Endothelial cell of umbilical vein (primary cell): Measurements from ENCODE around the gene TP53RK. TPM values are rescaled to one million over a fixed set of nuclear protein-coding genes. Genes with fewer than 3 reads are reported as not detected.

Experiments used
- BruUV-seq: library from RNA; stranded (reverse); fragments of 400-500 nt; replicated peaks from 2 replicates; lab custom pipeline; 2021; lab: Mats Ljungman, UMichigan
- CTCF ChIA-PET: fragments of 300-600, 350-600 bp; sonication (Branson Sonifier 250); formaldehyde crosslinking; loops from one replicate; lab custom pipeline; 2021; ENCODE audit warnings: antibody characterized with exemption, inconsistent platforms; lab: Charles Lee
- POLR2A ChIA-PET: fragments of 300-600, 350-600 bp; sonication (Branson Sonifier 250); formaldehyde crosslinking; loops from one replicate; lab custom pipeline; 2021; ENCODE audit warnings: antibody characterized with exemption, inconsistent platforms; lab: Charles Lee
- DNase-seq: peaks from one replicate; pipeline ENCODE4 v3.0.0-alpha.2; 2011; ENCODE audit warnings: low read depth, low spot score
- FAIRE-seq: peaks from 2 replicates; lab custom pipeline; 2011; peaks lifted over from hg19 to GRCh38; lab: Jason Lieb, UNC
- H2AFZ ChIP-seq: 2 replicates; pipeline ENCODE4 v1.6.0; 2012; ENCODE audit warnings: low read depth, low read length, control low read depth, inconsistent platforms
- H3K27ac ChIP-seq: 2 replicates; pipeline ENCODE4 v1.5.1; 2011; ENCODE audit warnings: low read depth, mild to moderate bottlenecking, control low read depth, low read length, moderate library complexity; ENCODE audit not compliant: insufficient read depth
- H3K27me3 ChIP-seq, 2 experiments: 2 replicates each; pipeline versions ENCODE4 v1.6.0 to v1.6.1; 2011; ENCODE audit warnings: low read length in 2 of 2, mixed read lengths in 1 of 2; ENCODE audit not compliant: control insufficient read depth in 2 of 2, insufficient read depth in 2 of 2
- H3K36me3 ChIP-seq, 2 experiments: 2 replicates in 1 of 2; 3 replicates in 1 of 2; pipeline ENCODE4 v1.5.1; 2011; ENCODE audit warnings: low read length in 2 of 2, mild to moderate bottlenecking in 1 of 2, moderate library complexity in 1 of 2; ENCODE audit not compliant: control insufficient read depth in 2 of 2, insufficient read depth in 2 of 2; ENCODE audit errors: extremely low read depth in 1 of 2
- H3K4me1 ChIP-seq: 3 replicates; pipeline ENCODE4 v1.5.1; 2011; ENCODE audit warnings: mild to moderate bottlenecking, low read length; ENCODE audit not compliant: control insufficient read depth, insufficient read depth; ENCODE audit errors: extremely low read depth
- H3K4me2 ChIP-seq: 2 replicates; pipeline ENCODE4 v1.6.1; 2011; ENCODE audit warnings: low read length, control low read depth, mixed read lengths; ENCODE audit not compliant: insufficient read depth
- H3K4me3 ChIP-seq, 3 experiments: fragments of 200-600 bp in 1 of 3; sonication (generic), shearing (Covaris generic) in 1 of 3; replicated peaks in 1 of 3; 2 replicates each; pipeline ENCODE4 v1.5.1; 2011 to 2016; ENCODE audit warnings: control low read depth in 3 of 3, low read length in 3 of 3, mild to moderate bottlenecking in 2 of 3, inconsistent platforms in 1 of 3, low read depth in 1 of 3, moderate library complexity in 1 of 3; ENCODE audit not compliant: insufficient read depth in 1 of 3
- H3K79me2 ChIP-seq: 2 replicates; pipeline ENCODE4 v1.6.0; 2012; ENCODE audit warnings: low read length, inconsistent platforms; ENCODE audit not compliant: control insufficient read depth, insufficient read depth
- H3K9ac ChIP-seq: replicated peaks from 2 replicates; pipeline ENCODE3; 2011; ENCODE audit warnings: low read length, control low read depth; ENCODE audit not compliant: insufficient read depth; ENCODE audit errors: extremely low read depth
- H3K9me1 ChIP-seq: replicated peaks from 3 replicates; pipeline ENCODE4 v1.6.0; 2011; ENCODE audit warnings: mild to moderate bottlenecking, low read length; ENCODE audit not compliant: control insufficient read depth, insufficient read depth; ENCODE audit errors: extremely low read depth
- H3K9me3 ChIP-seq: replicated peaks from 2 replicates; pipeline ENCODE4 v1.5.1; 2012; ENCODE audit warnings: low read length, inconsistent platforms; ENCODE audit not compliant: control insufficient read depth, insufficient read depth
- H4K20me1 ChIP-seq: replicated peaks from 2 replicates; pipeline ENCODE3; 2011; ENCODE audit warnings: mild to moderate bottlenecking, low read length; ENCODE audit not compliant: control insufficient read depth, insufficient read depth; ENCODE audit errors: extremely low read depth
- EZH2 ChIP-seq: IDR thresholded peaks from 2 replicates; pipeline ENCODE4 v1.6.1; 2012; ENCODE audit warnings: borderline replicate concordance, low read depth, mild to moderate bottlenecking, moderate library complexity, low read length, inconsistent platforms; ENCODE audit not compliant: severe bottlenecking
- GATA2 ChIP-seq: IDR thresholded peaks from 2 replicates; pipeline ENCODE4 v1.7.0; 2011; ENCODE audit warnings: low read depth, mild to moderate bottlenecking, moderate library complexity, mixed read lengths, low read length; ENCODE audit not compliant: insufficient read length, insufficient read depth
- MAX ChIP-seq: IDR thresholded peaks from 2 replicates; pipeline ENCODE4 v1.6.1; 2011; ENCODE audit not compliant: insufficient read depth, insufficient read length
- MYC ChIP-seq: IDR thresholded peaks from one replicate; pipeline ENCODE4 v1.6.1; 2011; ENCODE audit warnings: mild to moderate bottlenecking, low read depth, low read length
- POLR2AphosphoS5 ChIP-seq: IDR thresholded peaks from 2 replicates; pipeline ENCODE4 v1.6.1; 2012; ENCODE audit warnings: low read depth, mild to moderate bottlenecking, control low read depth, low read length, moderate library complexity; ENCODE audit not compliant: insufficient read depth
- dilution Hi-C: fragments of 300-500 bp; cut with MboI; formaldehyde crosslinking; loops from one replicate; pipeline ENCODE4 v1.15.0; 2019; ENCODE audit warnings: low sequenced_read_pairs; ENCODE audit not compliant: extremely low pct_ligation_motif_present
- intact Hi-C: fragments of 100-400 bp; cut with micrococcal nuclease; formaldehyde crosslinking; loops from one replicate; pipeline ENCODE4 v1.10.0; 2022
- polyA plus RNA-seq, 4 experiments: library from polyadenylated mRNA; depleted of rRNA in 3 of 4; stranded (reverse) in 3 of 4; unstranded in 1 of 4; fragments of >200 nt; gene quantifications; 2 replicates each; pipeline versions ENCODE4 v1.2.1 to v1.2.3, GENCODE V29; 2011 to 2012; ENCODE audit warnings: missing spikeins in 1 of 4
- total RNA-seq: library from RNA; stranded (reverse); gene quantifications from 2 replicates; pipeline ENCODE4 v1.2.3, GENCODE V29; 2021
- TF ChIP-seq, protein P1 (sequence below), 2 donors: IDR thresholded peaks; 1 replicate in 1 of 2; 2 replicates in 1 of 2; pipeline ENCODE4 v1.5.1; 2011; ENCODE audit warnings: low read length in 2 of 2, mild to moderate bottlenecking in 2 of 2, moderate library complexity in 2 of 2, control low read depth in 1 of 2, inconsistent platforms in 1 of 2, low read depth in 1 of 2; ENCODE audit not compliant: insufficient read depth in 1 of 2; ENCODE audit errors: extremely low read depth in 1 of 2

The TP53RK gene
- total and polyA plus RNA-seq, 2 donors (not counting 3 experiments of a cell fraction or from before 2014, with no cell fraction given) = 7.0 to 13.1 TPM

DNA sequence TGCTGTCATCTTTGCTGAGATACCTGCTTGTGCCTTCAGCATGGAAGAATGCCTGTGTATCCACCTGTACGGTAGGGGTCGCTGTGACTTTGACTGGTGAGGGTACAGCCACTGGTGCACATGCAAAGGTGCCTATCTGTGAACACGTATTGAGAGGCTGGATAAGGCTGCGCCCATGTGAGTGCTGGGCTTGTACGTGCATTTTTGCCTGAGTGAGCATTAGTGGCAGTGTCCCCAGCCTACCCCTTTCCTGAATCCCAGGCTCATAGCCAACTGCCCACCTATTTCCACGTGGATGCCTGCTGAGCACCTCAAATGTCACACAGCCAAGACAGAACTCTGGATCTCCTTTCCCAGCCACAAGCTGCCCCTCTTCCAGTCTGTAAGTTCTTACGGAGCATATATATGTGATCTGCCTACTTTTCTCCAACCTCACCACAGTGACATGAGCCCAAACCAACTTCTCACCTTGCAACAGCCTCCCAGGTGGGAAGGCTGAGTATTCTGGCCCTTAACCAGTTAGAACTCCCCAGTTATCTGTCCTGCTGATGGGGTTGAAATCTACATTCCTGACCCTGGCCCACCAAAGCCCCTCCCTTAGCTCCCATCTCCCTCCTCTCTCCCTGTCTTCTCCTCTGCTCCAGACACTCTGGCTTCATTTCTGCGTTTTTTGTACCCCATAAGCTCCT, 19.1 kb upstream of the TP53RK start:
- no peaks in the 10 kb centered on the region for H3K9me1 ChIP-seq
- H3K4me3 ChIP-seq = no peak overlapping the region
- no peaks in the 10 kb centered on the region for H3K79me2 ChIP-seq
- H3K4me1 ChIP-seq = peaks cover 9% of the 10 kb centered on the region
- POLR2A ChIA-PET = no interaction called here
- CTCF ChIA-PET = interaction anchor here (1.4 to 2.2 kb wide), 2 partner anchors 19 to 44 kb away, joined by 6 read pairs; partner anchors contain the start of gene TP53RK
- peaks cover 0 to 1% of the 10 kb centered on the region in 2 experiments for H3K36me3 ChIP-seq
- H2AFZ ChIP-seq = peak overlapping the region; percentile 98
- no peak overlapping the region for H3K27ac ChIP-seq
- no peak overlapping the region for H3K9ac ChIP-seq
- peaks cover 4 to 6% of the 10 kb centered on the region in 2 experiments for H3K27me3 ChIP-seq
- no peak overlapping the region for H3K4me2 ChIP-seq
- FAIRE-seq (no peak), DNase-seq (no peak)
- no TSS peak for BruUV-seq
- dilution Hi-C loops (no loop called here), intact Hi-C loops (no loop called here)
- no peak for TF ChIP-seq MYC
- no peak for TF ChIP-seq POLR2AphosphoS5
- TF ChIP-seq, protein P1, sequence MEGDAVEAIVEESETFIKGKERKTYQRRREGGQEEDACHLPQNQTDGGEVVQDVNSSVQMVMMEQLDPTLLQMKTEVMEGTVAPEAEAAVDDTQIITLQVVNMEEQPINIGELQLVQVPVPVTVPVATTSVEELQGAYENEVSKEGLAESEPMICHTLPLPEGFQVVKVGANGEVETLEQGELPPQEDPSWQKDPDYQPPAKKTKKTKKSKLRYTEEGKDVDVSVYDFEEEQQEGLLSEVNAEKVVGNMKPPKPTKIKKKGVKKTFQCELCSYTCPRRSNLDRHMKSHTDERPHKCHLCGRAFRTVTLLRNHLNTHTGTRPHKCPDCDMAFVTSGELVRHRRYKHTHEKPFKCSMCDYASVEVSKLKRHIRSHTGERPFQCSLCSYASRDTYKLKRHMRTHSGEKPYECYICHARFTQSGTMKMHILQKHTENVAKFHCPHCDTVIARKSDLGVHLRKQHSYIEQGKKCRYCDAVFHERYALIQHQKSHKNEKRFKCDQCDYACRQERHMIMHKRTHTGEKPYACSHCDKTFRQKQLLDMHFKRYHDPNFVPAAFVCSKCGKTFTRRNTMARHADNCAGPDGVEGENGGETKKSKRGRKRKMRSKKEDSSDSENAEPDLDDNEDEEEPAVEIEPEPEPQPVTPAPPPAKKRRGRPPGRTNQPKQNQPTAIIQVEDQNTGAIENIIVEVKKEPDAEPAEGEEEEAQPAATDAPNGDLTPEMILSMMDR (IDR thresholded peaks at IDR 0.05; ENCODE audit: extremely low read depth in 1 of 2, insufficient read depth in 1 of 2, low read depth in 1 of 2, low read length in 2 of 2) = peak in 1 of 2 donors; percentile 12
- H3K9me3 ChIP-seq = no peaks in the 10 kb centered on the region
- H4K20me1 ChIP-seq = no peaks in the 10 kb centered on the region

GRCh38 chr20:46706242-46706641, 17.0 kb upstream of the TP53RK start:
- no peak overlapping the region for H3K9ac ChIP-seq
- intact Hi-C loops (no loop called here), dilution Hi-C loops (no loop called here)
- ChIA-PET POLR2A (no interaction called here), CTCF (interaction anchor here (0.8 to 2.2 kb wide), 2 partner anchors 17 to 46 kb away, joined by 3 to 6 read pairs; partner anchors contain the start of gene TP53RK)
- H3K4me2 ChIP-seq = no peak overlapping the region
- H3K79me2 ChIP-seq = no peaks in the 10 kb centered on the region
- no peaks in the 10 kb centered on the region for H3K36me3 ChIP-seq
- H3K27me3 ChIP-seq = peaks cover 4 to 9% of the 10 kb centered on the region in 2 experiments
- BruUV-seq = no TSS peak
- FAIRE-seq (no peak), DNase-seq (no peak)
- H3K9me3 ChIP-seq = no peaks in the 10 kb centered on the region
- H3K4me1 ChIP-seq = peaks cover 9% of the 10 kb centered on the region
- no peak overlapping the region for H2AFZ ChIP-seq
- no peaks in the 10 kb centered on the region for H3K9me1 ChIP-seq
- TF ChIP-seq MAX (no peak), EZH2 (no peak), POLR2AphosphoS5 (no peak), GATA2 (no peak)
- no peak overlapping the region for H3K4me3 ChIP-seq
- no peaks in the 10 kb centered on the region for H4K20me1 ChIP-seq
- H3K27ac ChIP-seq = no peak overlapping the region
